HEK293T (cell line): ENCODE results near the gene CREB3.

Experiments
- ELF4 ChIP-seq: fragments of 450-650 bp; IDR thresholded peaks from 2 replicates; pipeline ENCODE4 v1.6.1; 2017; ENCODE audit warnings: antibody characterized with exemption
- FOXM1 ChIP-seq: fragments of 450-650 bp; IDR thresholded peaks from 2 replicates; pipeline ENCODE4 v1.6.1; 2017; ENCODE audit warnings: mild to moderate bottlenecking, borderline replicate concordance
- SP1 ChIP-seq: fragments of 450-650 bp; IDR thresholded peaks from 2 replicates; pipeline ENCODE4 v1.6.1; 2017
- SUZ12 ChIP-seq: fragments of 450-650 bp; IDR thresholded peaks from 2 replicates; pipeline ENCODE4 v1.6.1; 2016; ENCODE audit warnings: mild to moderate bottlenecking
- TF ChIP-seq, protein P1 (sequence below): fragments of 450-650 bp; IDR thresholded peaks from 2 replicates; pipeline ENCODE4 v1.6.1; 2016

DNA sequence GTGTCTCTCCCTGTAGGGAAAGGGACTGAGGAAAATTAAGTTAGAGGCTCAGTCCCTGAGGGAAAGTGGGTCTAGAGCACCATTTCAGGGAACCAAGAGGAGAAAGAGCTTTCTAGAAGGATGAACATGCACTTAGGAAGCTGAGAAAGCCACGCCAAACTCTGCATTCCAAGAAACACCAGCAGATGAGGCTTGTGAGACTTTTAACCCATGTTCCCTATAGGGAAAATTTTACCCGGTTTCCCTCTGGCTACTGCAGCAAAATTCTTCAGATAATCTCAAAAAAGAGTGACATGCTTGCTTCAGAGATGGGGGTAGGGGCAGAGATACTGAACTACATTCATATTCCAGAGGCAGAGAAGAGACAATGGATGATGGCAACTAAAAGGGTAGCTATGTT, 9.0 kb upstream of the CREB3 start:
- TF ChIP-seq, protein P1, sequence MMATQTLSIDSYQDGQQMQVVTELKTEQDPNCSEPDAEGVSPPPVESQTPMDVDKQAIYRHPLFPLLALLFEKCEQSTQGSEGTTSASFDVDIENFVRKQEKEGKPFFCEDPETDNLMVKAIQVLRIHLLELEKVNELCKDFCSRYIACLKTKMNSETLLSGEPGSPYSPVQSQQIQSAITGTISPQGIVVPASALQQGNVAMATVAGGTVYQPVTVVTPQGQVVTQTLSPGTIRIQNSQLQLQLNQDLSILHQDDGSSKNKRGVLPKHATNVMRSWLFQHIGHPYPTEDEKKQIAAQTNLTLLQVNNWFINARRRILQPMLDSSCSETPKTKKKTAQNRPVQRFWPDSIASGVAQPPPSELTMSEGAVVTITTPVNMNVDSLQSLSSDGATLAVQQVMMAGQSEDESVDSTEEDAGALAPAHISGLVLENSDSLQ, result no peak
- TF ChIP-seq FOXM1 (no peak), ELF4 (no peak), SP1 (no peak), SUZ12 (no peak)
